GM19035 (cell line): Measurements from ENCODE around the gene CCDC50.

ENCODE experiments used
- ATAC-seq: cut with Tn5 transposase; IDR thresholded peaks from one replicate; pipeline ENCODE4 v1.9.1; 2021; ENCODE audit not compliant: unreplicated experiment

Gene CCDC50

GRCh38 chr3:191345334-191345733 is 16.1 kb downstream of the CCDC50 start:
- ATAC-seq: no peak

GRCh38 chr3:191347228-191347627 is 18.0 kb downstream of the CCDC50 start:
- ATAC-seq: no peak

- ATAC-seq: peak; percentile 38
Observed at GRCh38 chr3:191348098-191348497, 18.9 kb downstream of the CCDC50 start.

- no peak for ATAC-seq
Observed at GRCh38 chr3:191350396-191351090, 21.3 kb downstream of the CCDC50 start.

- no peak for ATAC-seq
Observed at GRCh38 chr3:191352014-191352413, 22.8 kb downstream of the CCDC50 start.

GRCh38 chr3:191353022-191353777 is 24.0 kb downstream of the CCDC50 start:
- no peak for ATAC-seq

- peak; percentile 70 for ATAC-seq
Observed at GRCh38 chr3:191355406-191355805, 26.2 kb downstream of the CCDC50 start.

- ATAC-seq: no peak
Observed at GRCh38 chr3:191356631-191357439, 27.6 kb downstream of the CCDC50 start.

- ATAC-seq: no peak
Observed at GRCh38 chr3:191357909-191358308, 28.7 kb downstream of the CCDC50 start.

- peak; percentile 41 for ATAC-seq
Observed at GRCh38 chr3:191358929-191359328, 29.7 kb downstream of the CCDC50 start.

GRCh38 chr3:191360620-191361019 is 31.4 kb downstream of the CCDC50 start:
- ATAC-seq: no peak

- ATAC-seq: no peak
Observed at GRCh38 chr3:191361456-191361855, 32.3 kb downstream of the CCDC50 start.

GRCh38 chr3:191362037-191362436 is 32.8 kb downstream of the CCDC50 start:
- ATAC-seq: no peak

- ATAC-seq: no peak
Observed at GRCh38 chr3:191362524-191363090, 33.4 kb downstream of the CCDC50 start.

- no peak for ATAC-seq
Observed at GRCh38 chr3:191363221-191363620, 34.0 kb downstream of the CCDC50 start.

GRCh38 chr3:191366675-191367074 is 37.5 kb downstream of the CCDC50 start:
- ATAC-seq: no peak

- no peak for ATAC-seq
Observed at GRCh38 chr3:191368755-191369615, 39.8 kb downstream of the CCDC50 start.

- no peak for ATAC-seq
Observed at GRCh38 chr3:191369616-191370010, 40.4 kb downstream of the CCDC50 start.

- ATAC-seq: no peak
Observed at GRCh38 chr3:191372122-191372521, 42.9 kb downstream of the CCDC50 start.

- no peak for ATAC-seq
Observed at GRCh38 chr3:191373327-191373726, 44.1 kb downstream of the CCDC50 start.
